ENCODE data around the gene C17orf75. TPM values are rescaled to one million over a fixed set of nuclear protein-coding genes. Genes with fewer than 3 reads are reported as not detected.
A peak's percentile ranks its signal among the peaks of the same experiment; 100 is the strongest.

C17orf75 gene, protein sequence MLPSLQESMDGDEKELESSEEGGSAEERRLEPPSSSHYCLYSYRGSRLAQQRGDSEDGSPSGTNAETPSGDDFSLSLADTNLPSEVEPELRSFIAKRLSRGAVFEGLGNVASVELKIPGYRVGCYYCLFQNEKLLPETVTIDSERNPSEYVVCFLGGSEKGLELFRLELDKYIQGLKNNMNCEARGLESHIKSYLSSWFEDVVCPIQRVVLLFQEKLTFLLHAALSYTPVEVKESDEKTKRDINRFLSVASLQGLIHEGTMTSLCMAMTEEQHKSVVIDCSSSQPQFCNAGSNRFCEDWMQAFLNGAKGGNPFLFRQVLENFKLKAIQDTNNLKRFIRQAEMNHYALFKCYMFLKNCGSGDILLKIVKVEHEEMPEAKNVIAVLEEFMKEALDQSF
- total RNA-seq (2021; ENCODE audit: unreplicated experiment) (22.5 TPM), Bru-seq, nascent RNA (percentile 66 among the genes with signal in this experiment), BruChase-seq, experiment 1, labeled RNA remaining after a 6-hour chase (percentile 86 among the genes with signal in this experiment), BruChase-seq, experiment 2, labeled RNA remaining after a 2-hour chase (percentile 79 among the genes with signal in this experiment)
- polyA plus RNA-seq (2012): 13.4 and 15.2 TPM in 2 replicates
- long read RNA-seq, transcript C17orf75-202 (10 exons, 1,642 nt): major isoform, 25 of 39 reads
- long read RNA-seq, partial matches to known transcripts: 5 of 39 reads
- long read RNA-seq, other reads (novel, unspliced or antisense): 9 of 39 reads

DNA sequence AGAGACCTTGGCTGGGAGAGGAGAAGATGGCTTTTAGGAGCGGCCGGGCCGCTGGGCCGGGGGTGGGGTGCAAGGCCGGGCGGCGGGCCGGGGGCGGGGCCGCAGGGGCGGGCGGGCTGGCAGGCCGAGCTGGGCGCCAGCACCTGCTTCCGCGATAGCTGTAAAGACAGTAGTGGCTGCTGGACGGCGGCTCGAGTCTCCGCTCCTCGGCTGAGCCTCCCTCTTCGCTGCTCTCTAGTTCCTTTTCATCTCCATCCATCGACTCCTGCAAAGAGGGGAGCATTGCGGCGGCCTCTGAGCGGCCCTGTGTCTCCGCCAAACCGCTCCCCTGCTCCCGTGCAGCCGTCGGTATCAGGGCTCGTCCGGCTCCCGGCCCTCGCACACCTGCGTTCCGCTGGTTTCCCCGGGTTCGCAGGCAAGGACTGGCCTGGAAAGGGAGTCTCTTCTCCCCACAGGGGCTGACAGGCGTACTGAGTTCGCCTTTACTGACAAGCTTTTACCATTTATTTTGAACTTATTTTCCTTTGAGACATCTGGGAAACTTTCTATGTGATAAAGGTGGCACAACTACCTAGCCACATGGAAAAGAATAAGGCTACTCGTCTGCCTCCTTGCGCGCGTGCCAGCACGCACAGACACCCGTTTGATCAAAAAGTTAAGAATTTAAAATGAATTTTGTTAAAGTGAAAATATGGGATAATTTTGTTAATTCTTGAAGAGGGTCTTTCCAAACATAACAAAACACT lies at the start of gene C17orf75:
TSS of gene C17orf75 (minus strand) at position 317 of the 746 bp plus-strand sequence. CDS start at position 283, 34 bp downstream.
- ChIA-PET RAD21 (ENCODE audit: low non-redundant PET in 1 of 2, low total read pairs in 2 of 2, uncharacterized antibody in 2 of 2, unreplicated experiment in 2 of 2) (no interaction called here), POLR2A (interaction anchor here (1.2 to 1.5 kb wide), 2 partner anchors 9 to 11 kb away, joined by 3 read pairs; no protein-coding TSS in a partner anchor), CTCF (no interaction called here)
- H3K79me2 ChIP-seq (ENCODE audit: insufficient read depth, low read length): peaks cover 4% of the 10 kb centered on the region; the same call in 1 of the 2 replicates
- 0 out of 4 replicates have a peak, but pooled peaks cover 0 to 2% of the 10 kb centered on the region in 2 experiments for H3K36me3 ChIP-seq (ENCODE audit: control insufficient read depth in 1 of 2, insufficient read depth in 2 of 2, low read length in 2 of 2)
- H3K9me3 ChIP-seq (ENCODE audit: control insufficient read depth in 1 of 2, insufficient read depth in 1 of 2, low read depth in 1 of 2, low read length in 2 of 2): no peaks in the 10 kb centered on the region
- H3K27me3 ChIP-seq (ENCODE audit: insufficient read depth, low read length): no peaks in the 10 kb centered on the region
- ATAC-seq (peak; percentile 93), DNase-seq (ENCODE audit: low read depth, low spot score) (peak; percentile 63)
- H4K20me1 ChIP-seq (ENCODE audit: insufficient read depth): no peaks in the 10 kb centered on the region
- H3K9me2 ChIP-seq (ENCODE audit: insufficient read depth): no peaks in the 10 kb centered on the region
- peak within 1 kb of the TSS; percentile 98 for H3K4me2 ChIP-seq (ENCODE audit: low read length)
- intact Hi-C loops (cut with micrococcal nuclease): no loop called here
- peak within 1 kb of the TSS; percentile 89 for H3K27ac ChIP-seq (ENCODE audit: low read depth, low read length)
- H2AFZ ChIP-seq (ENCODE audit: low read depth, low read length, poor library complexity, severe bottlenecking): peak within 1 kb of the TSS; percentile 72
- no TSS peak for BruUV-seq (replicated peaks)
- peak within 1 kb of the TSS; percentile 74 to 94 for H3K4me3 ChIP-seq (replicated peaks in 1 of 2; ENCODE audit: low read depth in 1 of 2, low read length in 2 of 2)
- H3K9ac ChIP-seq (ENCODE audit: low read length): peak within 1 kb of the TSS; percentile 79
- peaks cover 7 to 17% of the 10 kb centered on the region in 2 experiments; a peak in 3 of 4 replicates for H3K4me1 ChIP-seq (ENCODE audit: control insufficient read depth in 1 of 2, insufficient read depth in 2 of 2, low read length in 2 of 2)
- TF ChIP-seq EZH2phosphoT487 (IDR thresholded peaks at IDR 0.05; ENCODE audit: borderline replicate concordance): no peak
- peak; percentile 43; the same call in 1 of the 2 replicates for TF ChIP-seq JUND (IDR thresholded peaks at IDR 0.05)
- peak; percentile 71 for TF ChIP-seq TCF7L2 (IDR thresholded peaks at IDR 0.05; ENCODE audit: borderline replicate concordance, extremely low read depth, insufficient read depth, insufficient read length)
- TF ChIP-seq, protein P1, sequence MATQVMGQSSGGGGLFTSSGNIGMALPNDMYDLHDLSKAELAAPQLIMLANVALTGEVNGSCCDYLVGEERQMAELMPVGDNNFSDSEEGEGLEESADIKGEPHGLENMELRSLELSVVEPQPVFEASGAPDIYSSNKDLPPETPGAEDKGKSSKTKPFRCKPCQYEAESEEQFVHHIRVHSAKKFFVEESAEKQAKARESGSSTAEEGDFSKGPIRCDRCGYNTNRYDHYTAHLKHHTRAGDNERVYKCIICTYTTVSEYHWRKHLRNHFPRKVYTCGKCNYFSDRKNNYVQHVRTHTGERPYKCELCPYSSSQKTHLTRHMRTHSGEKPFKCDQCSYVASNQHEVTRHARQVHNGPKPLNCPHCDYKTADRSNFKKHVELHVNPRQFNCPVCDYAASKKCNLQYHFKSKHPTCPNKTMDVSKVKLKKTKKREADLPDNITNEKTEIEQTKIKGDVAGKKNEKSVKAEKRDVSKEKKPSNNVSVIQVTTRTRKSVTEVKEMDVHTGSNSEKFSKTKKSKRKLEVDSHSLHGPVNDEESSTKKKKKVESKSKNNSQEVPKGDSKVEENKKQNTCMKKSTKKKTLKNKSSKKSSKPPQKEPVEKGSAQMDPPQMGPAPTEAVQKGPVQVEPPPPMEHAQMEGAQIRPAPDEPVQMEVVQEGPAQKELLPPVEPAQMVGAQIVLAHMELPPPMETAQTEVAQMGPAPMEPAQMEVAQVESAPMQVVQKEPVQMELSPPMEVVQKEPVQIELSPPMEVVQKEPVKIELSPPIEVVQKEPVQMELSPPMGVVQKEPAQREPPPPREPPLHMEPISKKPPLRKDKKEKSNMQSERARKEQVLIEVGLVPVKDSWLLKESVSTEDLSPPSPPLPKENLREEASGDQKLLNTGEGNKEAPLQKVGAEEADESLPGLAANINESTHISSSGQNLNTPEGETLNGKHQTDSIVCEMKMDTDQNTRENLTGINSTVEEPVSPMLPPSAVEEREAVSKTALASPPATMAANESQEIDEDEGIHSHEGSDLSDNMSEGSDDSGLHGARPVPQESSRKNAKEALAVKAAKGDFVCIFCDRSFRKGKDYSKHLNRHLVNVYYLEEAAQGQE (IDR thresholded peaks at IDR 0.05; ENCODE audit: low read depth): no peak
- peak; percentile 88 for TF ChIP-seq SIN3A (IDR thresholded peaks at IDR 0.05; ENCODE audit: low read depth)
- peak; percentile 89 for TF ChIP-seq YY1 (IDR thresholded peaks at IDR 0.05; ENCODE audit: extremely low read depth, insufficient replicate concordance, low read depth, low read length)
- no peak for TF ChIP-seq RAD21 (IDR thresholded peaks at IDR 0.05; ENCODE audit: low read depth)
- TF ChIP-seq SRF (IDR thresholded peaks at IDR 0.05; ENCODE audit: low read depth): peak; percentile 74; the same call in 1 of the 2 replicates
- TF ChIP-seq ELF1 (IDR thresholded peaks at IDR 0.05; ENCODE audit: borderline replicate concordance, low read depth): no peak; the same call in 1 of the 2 replicates
- peak; percentile 95 for TF ChIP-seq ZFX (IDR thresholded peaks at IDR 0.05)
- TF ChIP-seq, protein P2, sequence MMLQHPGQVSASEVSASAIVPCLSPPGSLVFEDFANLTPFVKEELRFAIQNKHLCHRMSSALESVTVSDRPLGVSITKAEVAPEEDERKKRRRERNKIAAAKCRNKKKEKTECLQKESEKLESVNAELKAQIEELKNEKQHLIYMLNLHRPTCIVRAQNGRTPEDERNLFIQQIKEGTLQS (IDR thresholded peaks at IDR 0.05): no peak
- TF ChIP-seq CBX3 (IDR thresholded peaks at IDR 0.05; ENCODE audit: low read depth): peak; percentile 99
- peak; percentile 69 for TF ChIP-seq POLR2A (IDR thresholded peaks at IDR 0.05; ENCODE audit: borderline replicate concordance, extremely low read depth, insufficient read depth, insufficient read length)
- no peak for TF ChIP-seq EZH2 (IDR thresholded peaks at IDR 0.05)
- TF ChIP-seq, protein P3, sequence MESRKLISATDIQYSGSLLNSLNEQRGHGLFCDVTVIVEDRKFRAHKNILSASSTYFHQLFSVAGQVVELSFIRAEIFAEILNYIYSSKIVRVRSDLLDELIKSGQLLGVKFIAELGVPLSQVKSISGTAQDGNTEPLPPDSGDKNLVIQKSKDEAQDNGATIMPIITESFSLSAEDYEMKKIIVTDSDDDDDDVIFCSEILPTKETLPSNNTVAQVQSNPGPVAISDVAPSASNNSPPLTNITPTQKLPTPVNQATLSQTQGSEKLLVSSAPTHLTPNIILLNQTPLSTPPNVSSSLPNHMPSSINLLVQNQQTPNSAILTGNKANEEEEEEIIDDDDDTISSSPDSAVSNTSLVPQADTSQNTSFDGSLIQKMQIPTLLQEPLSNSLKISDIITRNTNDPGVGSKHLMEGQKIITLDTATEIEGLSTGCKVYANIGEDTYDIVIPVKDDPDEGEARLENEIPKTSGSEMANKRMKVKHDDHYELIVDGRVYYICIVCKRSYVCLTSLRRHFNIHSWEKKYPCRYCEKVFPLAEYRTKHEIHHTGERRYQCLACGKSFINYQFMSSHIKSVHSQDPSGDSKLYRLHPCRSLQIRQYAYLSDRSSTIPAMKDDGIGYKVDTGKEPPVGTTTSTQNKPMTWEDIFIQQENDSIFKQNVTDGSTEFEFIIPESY (IDR thresholded peaks at IDR 0.05; ENCODE audit: extremely low read depth, insufficient replicate concordance, low read length): no peak

Data from HCT116 (cell line).